Epithelial cell of esophagus (primary cell): ENCODE results near the gene HYPK.
A peak's percentile ranks its signal among the peaks of the same experiment; 100 is the strongest.

ENCODE experiments used
- DNase-seq: peaks from one replicate; pipeline ENCODE4 v3.0.0; 2010; ENCODE audit warnings: low read depth
- H3K4me3 ChIP-seq: 2 replicates; pipeline ENCODE4 v1.5.1; 2011; ENCODE audit warnings: mild to moderate bottlenecking, low read length, control low read depth
- TF ChIP-seq, protein P1 (sequence below): IDR thresholded peaks from 2 replicates; pipeline ENCODE4 v1.5.1; 2011; ENCODE audit warnings: low read depth, mild to moderate bottlenecking, low read length, control low read depth, inconsistent platforms; ENCODE audit not compliant: insufficient read depth; ENCODE audit errors: missing control alignments

The HYPK gene

DNA sequence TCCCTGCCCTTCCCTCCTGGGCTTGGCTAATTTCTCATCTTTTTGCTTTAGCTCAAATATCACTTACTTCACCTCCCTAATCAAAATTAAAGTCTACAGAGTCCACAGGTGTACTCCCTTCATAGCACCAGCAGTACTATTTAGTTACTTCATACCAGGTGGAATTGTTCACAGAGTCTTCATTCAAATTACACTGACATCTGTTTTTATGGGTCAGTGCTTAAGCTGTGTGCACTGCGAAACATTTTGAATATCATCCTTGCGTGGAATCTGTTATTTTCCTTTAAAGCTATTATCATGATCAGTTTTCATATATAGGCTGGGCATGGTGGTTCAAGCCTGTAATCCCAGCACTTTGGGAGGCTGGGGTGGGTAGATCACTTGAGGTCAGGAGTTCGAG, 11.0 kb upstream of the HYPK start:
- TF ChIP-seq, protein P1, sequence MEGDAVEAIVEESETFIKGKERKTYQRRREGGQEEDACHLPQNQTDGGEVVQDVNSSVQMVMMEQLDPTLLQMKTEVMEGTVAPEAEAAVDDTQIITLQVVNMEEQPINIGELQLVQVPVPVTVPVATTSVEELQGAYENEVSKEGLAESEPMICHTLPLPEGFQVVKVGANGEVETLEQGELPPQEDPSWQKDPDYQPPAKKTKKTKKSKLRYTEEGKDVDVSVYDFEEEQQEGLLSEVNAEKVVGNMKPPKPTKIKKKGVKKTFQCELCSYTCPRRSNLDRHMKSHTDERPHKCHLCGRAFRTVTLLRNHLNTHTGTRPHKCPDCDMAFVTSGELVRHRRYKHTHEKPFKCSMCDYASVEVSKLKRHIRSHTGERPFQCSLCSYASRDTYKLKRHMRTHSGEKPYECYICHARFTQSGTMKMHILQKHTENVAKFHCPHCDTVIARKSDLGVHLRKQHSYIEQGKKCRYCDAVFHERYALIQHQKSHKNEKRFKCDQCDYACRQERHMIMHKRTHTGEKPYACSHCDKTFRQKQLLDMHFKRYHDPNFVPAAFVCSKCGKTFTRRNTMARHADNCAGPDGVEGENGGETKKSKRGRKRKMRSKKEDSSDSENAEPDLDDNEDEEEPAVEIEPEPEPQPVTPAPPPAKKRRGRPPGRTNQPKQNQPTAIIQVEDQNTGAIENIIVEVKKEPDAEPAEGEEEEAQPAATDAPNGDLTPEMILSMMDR: no peak
- no peak for DNase-seq
- H3K4me3 ChIP-seq: no peak overlapping the region

DNA sequence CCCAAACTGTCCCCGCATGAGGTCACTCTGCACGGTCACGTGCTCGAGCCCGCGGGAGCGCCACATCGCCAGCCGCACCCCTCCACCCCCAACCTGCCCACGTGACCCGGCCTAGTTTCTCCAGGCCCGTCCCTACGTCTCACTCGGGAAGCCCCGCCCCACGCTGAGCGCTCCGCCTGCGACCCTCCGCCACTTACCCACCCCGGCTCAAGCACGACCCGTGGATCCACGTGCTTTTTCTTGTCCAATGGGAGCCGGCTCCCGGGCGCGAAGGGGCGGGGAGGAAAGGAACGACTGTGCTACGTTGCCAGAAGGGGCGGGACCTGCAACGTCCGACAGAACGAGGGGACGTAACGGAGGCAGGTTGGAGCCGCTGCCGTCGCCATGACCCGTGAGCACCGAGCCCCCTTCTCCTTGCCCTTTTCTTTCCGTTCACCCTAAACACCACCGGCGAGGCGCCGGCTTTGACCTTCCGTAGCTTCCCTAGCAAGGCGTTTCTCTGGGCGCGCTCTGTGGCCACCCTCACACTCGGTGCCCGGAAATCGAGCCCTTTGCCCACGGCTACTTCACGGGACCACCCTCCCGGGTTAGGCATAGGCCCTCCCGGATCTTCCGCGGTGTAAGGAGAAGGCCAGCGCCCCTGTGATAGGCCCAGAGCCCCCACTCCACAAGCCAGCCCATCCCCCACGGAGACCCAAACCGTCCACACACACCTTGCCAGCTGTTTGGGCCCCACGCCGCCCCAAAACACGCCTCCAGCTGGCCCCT, 8.2 kb upstream of the HYPK start, which contains the start of gene SERF2:
TSS of gene SERF2 (plus strand) at position 328 of the 768 bp plus-strand sequence. CDS start at position 385, 57 bp downstream.
- peak; percentile 100 for DNase-seq
- TF ChIP-seq, protein P1: no peak
- H3K4me3 ChIP-seq: peak within 1 kb of the TSS; percentile 99

DNA sequence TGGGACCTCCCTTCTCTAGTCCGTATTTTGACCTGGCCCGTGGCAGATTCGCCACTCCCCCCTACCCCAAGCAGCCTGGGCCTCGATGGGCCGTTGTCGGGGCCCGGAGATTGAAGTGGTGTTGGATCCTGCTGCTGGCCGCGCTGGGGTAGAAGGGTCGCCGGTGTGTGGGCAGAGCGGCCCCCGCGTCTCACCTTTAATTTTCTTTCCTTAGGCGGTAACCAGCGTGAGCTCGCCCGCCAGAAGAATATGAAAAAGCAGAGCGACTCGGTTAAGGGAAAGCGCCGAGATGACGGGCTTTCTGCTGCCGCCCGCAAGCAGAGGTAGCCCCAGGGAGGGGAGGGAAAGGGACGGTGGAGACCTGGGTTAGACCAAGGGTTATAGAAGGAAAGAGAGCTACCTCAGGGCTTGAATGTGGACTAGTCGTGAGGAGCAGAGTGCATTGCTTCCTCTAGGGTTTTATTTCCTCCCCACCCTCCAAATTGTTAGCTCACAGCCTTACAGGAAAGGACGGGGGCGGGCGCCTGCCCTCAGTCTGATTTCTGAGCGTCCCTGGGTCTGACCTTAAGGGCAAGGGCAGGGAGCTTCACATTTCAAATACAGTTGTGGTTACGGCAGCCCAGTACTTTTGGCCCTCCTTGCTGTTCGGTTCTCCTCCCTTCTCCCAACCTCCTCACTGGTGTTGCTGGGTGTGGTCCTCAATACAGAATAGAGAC, 7.5 kb upstream of the HYPK start:
- peak; percentile 41 for DNase-seq
- H3K4me3 ChIP-seq: peak overlapping the region; percentile 99
- TF ChIP-seq, protein P1: peak; percentile 25

DNA sequence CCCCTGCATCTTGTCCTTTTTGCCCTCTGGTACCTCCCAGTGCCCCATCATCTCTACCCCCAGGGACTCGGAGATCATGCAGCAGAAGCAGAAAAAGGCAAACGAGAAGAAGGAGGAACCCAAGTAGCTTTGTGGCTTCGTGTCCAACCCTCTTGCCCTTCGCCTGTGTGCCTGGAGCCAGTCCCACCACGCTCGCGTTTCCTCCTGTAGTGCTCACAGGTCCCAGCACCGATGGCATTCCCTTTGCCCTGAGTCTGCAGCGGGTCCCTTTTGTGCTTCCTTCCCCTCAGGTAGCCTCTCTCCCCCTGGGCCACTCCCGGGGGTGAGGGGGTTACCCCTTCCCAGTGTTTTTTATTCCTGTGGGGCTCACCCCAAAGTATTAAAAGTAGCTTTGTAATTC, 6.8 kb upstream of the HYPK start:
- DNase-seq: no peak
- TF ChIP-seq, protein P1: no peak
- peak overlapping the region; percentile 99 for H3K4me3 ChIP-seq

DNA sequence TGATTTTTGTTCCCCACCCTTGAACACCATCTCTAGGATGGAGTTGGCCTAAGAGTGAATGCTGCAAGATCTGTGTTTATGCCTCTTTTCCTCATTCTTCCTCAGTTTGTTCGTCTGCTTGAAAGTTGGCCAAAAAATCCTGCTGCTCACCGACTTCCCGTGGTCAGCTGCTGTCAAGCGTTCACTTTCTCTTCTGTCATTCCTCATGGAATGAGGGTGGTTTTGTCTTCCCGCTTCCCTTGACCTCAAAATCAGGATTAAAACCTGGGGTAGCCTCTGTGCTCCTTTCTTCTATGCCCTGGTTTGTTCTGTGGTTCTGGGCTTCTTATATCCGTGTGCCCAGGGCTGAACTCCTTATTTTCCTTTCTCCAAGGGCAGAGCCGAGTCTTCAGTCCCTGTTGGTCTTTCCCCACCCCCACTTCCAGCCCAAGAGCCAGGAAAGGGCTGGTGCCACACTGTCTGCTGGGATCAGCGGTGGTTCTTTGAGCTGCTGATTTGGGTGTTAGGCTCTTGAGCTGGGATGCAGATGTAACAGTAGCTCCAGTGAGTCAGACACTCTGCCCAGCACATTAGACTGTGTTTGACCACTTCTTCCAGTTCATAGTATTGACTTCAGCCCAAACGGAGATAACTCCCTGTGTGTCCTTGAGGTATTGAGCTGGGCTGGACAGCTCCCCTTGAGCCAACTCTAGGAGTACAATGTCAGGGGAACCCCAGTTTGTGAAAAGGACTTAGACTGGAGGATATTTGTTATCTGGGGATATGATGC, 5.9 kb upstream of the HYPK start:
- TF ChIP-seq, protein P1: no peak
- no peak for DNase-seq

DNA sequence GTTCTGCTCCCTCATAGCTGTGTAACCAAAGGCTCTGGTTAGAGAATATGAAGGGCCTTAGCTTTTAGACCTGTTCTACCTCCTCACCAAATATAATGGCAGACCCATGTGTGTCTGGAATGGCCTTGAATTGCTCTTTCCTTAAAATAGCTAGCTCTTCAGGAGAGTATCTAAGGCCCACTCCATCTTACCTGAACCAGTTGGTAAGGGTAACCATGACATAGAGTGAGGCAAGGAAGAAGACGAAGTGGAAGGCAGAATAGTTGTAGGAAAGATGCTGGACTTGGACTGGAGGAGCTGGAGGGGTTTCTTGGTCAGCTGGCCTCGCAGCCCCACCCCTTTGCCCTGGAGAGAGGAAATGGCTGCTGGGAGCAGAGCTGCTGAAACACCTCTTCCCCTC, 5.2 kb upstream of the HYPK start:
- no peak for DNase-seq
- H3K4me3 ChIP-seq: no peak overlapping the region
- TF ChIP-seq, protein P1: no peak

More for the DNA sequence above, 5.9 kb upstream of the HYPK start:
- no peak overlapping the region for H3K4me3 ChIP-seq
